Endothelial cell of hepatic sinusoid (primary cell): ENCODE data around the gene PSMB7.

Source experiments
- in situ Hi-C: cut with HindIII; loops from 2 replicates; pipeline ENCODE4 v1.10.0; 2017; ENCODE audit warnings: low sequenced_read_pairs

PSMB7 gene

GRCh38 chr9:124412228-124412575, 3.0 kb downstream of the PSMB7 start:
- in situ Hi-C loops, result loop anchor here (5.0 kb wide), 1 partner anchor 85 kb away; no protein-coding TSS in a partner anchor

- in situ Hi-C loops, result loop anchor here (5.0 kb wide), 1 partner anchor 86 kb away; no protein-coding TSS in a partner anchor
Observed at GRCh38 chr9:124411514-124412227, 3.6 kb downstream of the PSMB7 start.

- in situ Hi-C loops, result loop anchor here (5.0 kb wide), 1 partner anchor 87 kb away; no protein-coding TSS in a partner anchor
Observed at GRCh38 chr9:124410321-124410913, 4.8 kb downstream of the PSMB7 start.

GRCh38 chr9:124409410-124409809, 5.8 kb downstream of the PSMB7 start:
- in situ Hi-C loops, result no loop called here

GRCh38 chr9:124403246-124403645, 12.0 kb downstream of the PSMB7 start:
- in situ Hi-C loops, result no loop called here

- in situ Hi-C loops, result no loop called here
Observed at GRCh38 chr9:124399968-124400940, 15.0 kb downstream of the PSMB7 start.

- in situ Hi-C loops, result no loop called here
Observed at GRCh38 chr9:124399323-124399967, 15.8 kb downstream of the PSMB7 start.

- in situ Hi-C loops, result no loop called here
Observed at GRCh38 chr9:124398191-124398935, 16.9 kb downstream of the PSMB7 start.

- in situ Hi-C loops, result no loop called here
Observed at GRCh38 chr9:124395826-124396225, 19.4 kb downstream of the PSMB7 start.

- in situ Hi-C loops, result no loop called here
Observed at GRCh38 chr9:124394596-124394995, 20.6 kb downstream of the PSMB7 start.

GRCh38 chr9:124394167-124394566, 21.1 kb downstream of the PSMB7 start:
- in situ Hi-C loops, result no loop called here

- in situ Hi-C loops, result no loop called here
Observed at GRCh38 chr9:124392871-124393460, 22.3 kb downstream of the PSMB7 start.

- in situ Hi-C loops, result no loop called here
Observed at GRCh38 chr9:124392254-124392870, 22.9 kb downstream of the PSMB7 start.

- in situ Hi-C loops, result no loop called here
Observed at GRCh38 chr9:124390794-124391658, 24.2 kb downstream of the PSMB7 start.

- in situ Hi-C loops, result loop anchor here (10.0 kb wide), 1 partner anchor 265 kb away; no protein-coding TSS in a partner anchor
Observed at GRCh38 chr9:124389146-124389939, 25.9 kb downstream of the PSMB7 start.

- in situ Hi-C loops, result loop anchor here (10.0 kb wide), 1 partner anchor 264 kb away; no protein-coding TSS in a partner anchor
Observed at GRCh38 chr9:124388275-124389048, 26.8 kb downstream of the PSMB7 start.

- in situ Hi-C loops, result loop anchor here (10.0 kb wide), 1 partner anchor 261 kb away; no protein-coding TSS in a partner anchor
Observed at GRCh38 chr9:124386201-124386600, 29.0 kb downstream of the PSMB7 start.
